A673 (cell line): ENCODE results near the gene PIP4K2A. TPM values are rescaled to one million over a fixed set of nuclear protein-coding genes. Genes with fewer than 3 reads are reported as not detected.

ENCODE experiments used
- BruUV-seq: library from RNA; stranded (reverse); fragments of 400-500 nt; replicated peaks from 2 replicates; lab custom pipeline; 2021; lab: Mats Ljungman, UMichigan
- CTCF ChIA-PET: fragments of 300-600 bp; sonication (Branson Sonifier 250); formaldehyde crosslinking; loops from one replicate; lab custom pipeline; 2022; ENCODE audit warnings: antibody characterized with exemption; lab: Charles Lee
- POLR2A ChIA-PET: fragments of 300-600 bp; sonication (Branson Sonifier 250); formaldehyde crosslinking; loops from one replicate; lab custom pipeline; 2022; ENCODE audit warnings: antibody characterized with exemption; ENCODE audit not compliant: low non-redundant PET; lab: Charles Lee
- DNase-seq: peaks from one replicate; pipeline ENCODE4 v3.0.0-alpha.2; 2015; ENCODE audit warnings: low spot score
- H3K27ac ChIP-seq: fragments of 200-600 bp; sonication (generic); 2 replicates; pipeline ENCODE4 v1.5.1; 2016; ENCODE audit warnings: mixed run types, low read depth, mild to moderate bottlenecking, mixed read lengths, antibody characterized with exemption, low read length; ENCODE audit not compliant: poor library complexity, severe bottlenecking
- H3K27me3 ChIP-seq: fragments of 200-600 bp; sonication (generic); replicated peaks from 2 replicates; pipeline ENCODE4 v1.6.1; 2017; ENCODE audit warnings: mixed run types, low read depth, mild to moderate bottlenecking, mixed read lengths, antibody characterized with exemption, low read length; ENCODE audit not compliant: insufficient read depth, poor library complexity
- H3K36me3 ChIP-seq: fragments of 200-600 bp; sonication (generic); 2 replicates; pipeline ENCODE4 v1.6.1; 2016; ENCODE audit warnings: mixed run types, mild to moderate bottlenecking, mixed read lengths, antibody characterized with exemption, low read length; ENCODE audit not compliant: insufficient read depth, poor library complexity, severe bottlenecking
- H3K4me1 ChIP-seq: fragments of 200-600 bp; sonication (generic); 2 replicates; pipeline ENCODE4 v1.6.1; 2017; ENCODE audit warnings: mixed run types, mild to moderate bottlenecking, mixed read lengths, antibody characterized with exemption, low read length; ENCODE audit not compliant: insufficient read depth, poor library complexity, severe bottlenecking
- H3K4me3 ChIP-seq: fragments of 200-600 bp; sonication (generic); 2 replicates; pipeline ENCODE4 v1.5.1; 2016; ENCODE audit warnings: low read depth, mixed run types, mild to moderate bottlenecking, mixed read lengths, low read length; ENCODE audit not compliant: poor library complexity, severe bottlenecking
- H3K9me3 ChIP-seq: fragments of 200-600 bp; sonication (generic); 2 replicates; pipeline ENCODE4 v1.6.1; 2016; ENCODE audit warnings: mixed run types, low read depth, mild to moderate bottlenecking, mixed read lengths, antibody characterized with exemption, low read length; ENCODE audit not compliant: poor library complexity, severe bottlenecking
- EZH2 ChIP-seq: fragments of 200-600 bp; sonication (generic); IDR thresholded peaks from 2 replicates; pipeline ENCODE4 v1.6.1; 2017; ENCODE audit warnings: borderline replicate concordance, low read depth, mild to moderate bottlenecking, mixed read lengths, antibody characterized with exemption, low read length; ENCODE audit not compliant: poor library complexity, severe bottlenecking
- intact Hi-C: fragments of 100-400 bp; cut with micrococcal nuclease; formaldehyde crosslinking; loops from one replicate; pipeline ENCODE4 v1.10.0; 2022; ENCODE audit not compliant: unreplicated experiment
- total RNA-seq: library from RNA; stranded (reverse); gene quantifications from 2 replicates; pipeline ENCODE4 v1.2.3, GENCODE V29; 2021
- TF ChIP-seq, protein P1 (sequence below): fragments of 300-800, 200-600 bp; sonication (generic); conservative IDR thresholded peaks from 2 replicates; pipeline ENCODE4 v1.5.1; 2017; ENCODE audit warnings: low read depth, mild to moderate bottlenecking, antibody characterized with exemption, low read length, moderate library complexity, mixed read lengths

Gene PIP4K2A
- total RNA-seq, 1 experiment from 2014 or later, result 19.8 TPM

DNA sequence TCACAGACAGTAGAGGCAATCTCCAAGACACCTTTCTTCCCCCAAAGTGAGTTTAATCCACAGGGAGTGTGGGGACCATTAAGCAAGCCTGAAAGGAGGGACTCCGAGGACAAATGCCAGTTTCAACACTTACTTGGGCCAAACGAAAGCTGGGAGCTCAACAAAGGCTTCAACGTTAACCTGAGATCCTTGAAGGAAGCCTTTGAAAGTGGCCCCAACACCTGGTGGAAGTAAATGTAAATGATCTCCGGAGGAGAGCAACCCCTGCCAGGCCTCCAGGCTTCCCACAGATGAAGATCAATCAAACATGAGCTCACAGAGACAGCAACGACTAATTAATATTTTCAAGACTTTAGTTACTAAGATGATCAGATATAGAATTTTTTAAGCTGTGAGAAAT lies 103.8 kb downstream of the PIP4K2A start:
- DNase-seq, result no peak
- TF ChIP-seq, protein P1, sequence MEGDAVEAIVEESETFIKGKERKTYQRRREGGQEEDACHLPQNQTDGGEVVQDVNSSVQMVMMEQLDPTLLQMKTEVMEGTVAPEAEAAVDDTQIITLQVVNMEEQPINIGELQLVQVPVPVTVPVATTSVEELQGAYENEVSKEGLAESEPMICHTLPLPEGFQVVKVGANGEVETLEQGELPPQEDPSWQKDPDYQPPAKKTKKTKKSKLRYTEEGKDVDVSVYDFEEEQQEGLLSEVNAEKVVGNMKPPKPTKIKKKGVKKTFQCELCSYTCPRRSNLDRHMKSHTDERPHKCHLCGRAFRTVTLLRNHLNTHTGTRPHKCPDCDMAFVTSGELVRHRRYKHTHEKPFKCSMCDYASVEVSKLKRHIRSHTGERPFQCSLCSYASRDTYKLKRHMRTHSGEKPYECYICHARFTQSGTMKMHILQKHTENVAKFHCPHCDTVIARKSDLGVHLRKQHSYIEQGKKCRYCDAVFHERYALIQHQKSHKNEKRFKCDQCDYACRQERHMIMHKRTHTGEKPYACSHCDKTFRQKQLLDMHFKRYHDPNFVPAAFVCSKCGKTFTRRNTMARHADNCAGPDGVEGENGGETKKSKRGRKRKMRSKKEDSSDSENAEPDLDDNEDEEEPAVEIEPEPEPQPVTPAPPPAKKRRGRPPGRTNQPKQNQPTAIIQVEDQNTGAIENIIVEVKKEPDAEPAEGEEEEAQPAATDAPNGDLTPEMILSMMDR, result no peak
- TF ChIP-seq EZH2, result no peak
- H3K27me3 ChIP-seq, result no peaks in the 10 kb centered on the region
- intact Hi-C loops, result no loop called here
- H3K27ac ChIP-seq, result no peak overlapping the region
- H3K36me3 ChIP-seq, result no peaks in the 10 kb centered on the region
- peaks cover 22% of the 10 kb centered on the region for H3K4me1 ChIP-seq
- H3K4me3 ChIP-seq, result no peak overlapping the region
- POLR2A ChIA-PET, result no interaction called here
- no TSS peak for BruUV-seq
- CTCF ChIA-PET, result no interaction called here
- H3K9me3 ChIP-seq, result no peaks in the 10 kb centered on the region

- POLR2A ChIA-PET, result no interaction called here
Measured at GRCh38 chr10:22609719-22610465, 104.5 kb downstream of the PIP4K2A start.

GRCh38 chr10:22609251-22609650 lies 105.1 kb downstream of the PIP4K2A start:
- intact Hi-C loops, result no loop called here
- DNase-seq, result no peak
- ChIA-PET POLR2A (no interaction called here), CTCF (no interaction called here)
- no peaks in the 10 kb centered on the region for H3K27me3 ChIP-seq
- TF ChIP-seq, protein P1, result no peak
- TF ChIP-seq EZH2, result no peak
- H3K4me1 ChIP-seq, result peaks cover 34% of the 10 kb centered on the region
- no peaks in the 10 kb centered on the region for H3K9me3 ChIP-seq
- no peaks in the 10 kb centered on the region for H3K36me3 ChIP-seq
- no peak overlapping the region for H3K27ac ChIP-seq
- H3K4me3 ChIP-seq, result no peak overlapping the region
- BruUV-seq, result no TSS peak

More at GRCh38 chr10:22609719-22610465, 104.5 kb downstream of the PIP4K2A start:
- intact Hi-C loops, result no loop called here
- Histone ChIP-seq H3K36me3 (no peaks in the 10 kb centered on the region), H3K27ac (no peak overlapping the region), H3K27me3 (no peaks in the 10 kb centered on the region), H3K9me3 (no peaks in the 10 kb centered on the region), H3K4me3 (no peak overlapping the region), H3K4me1 (peaks cover 28% of the 10 kb centered on the region)
- no TSS peak for BruUV-seq
- TF ChIP-seq, protein P1, result no peak
- TF ChIP-seq EZH2, result no peak
- CTCF ChIA-PET, result no interaction called here
- DNase-seq, result no peak
